DND-41 (cell line): ENCODE measurements around the gene ESF1.

Experiments used
- ATAC-seq: fragments of 200-7000 bp; cut with Tn5 transposase; 3 replicates; pipeline ENCODE4 v1.9.1; 2021; ENCODE audit warnings: low read depth; ENCODE audit not compliant: insufficient read depth
- DNase-seq: peaks from one replicate; pipeline ENCODE4 v3.0.0-alpha.2; 2020
- H2AFZ ChIP-seq: 2 replicates; pipeline ENCODE4 v1.6.0; 2012; ENCODE audit warnings: low read depth, low read length
- H3K27ac ChIP-seq: 2 replicates; pipeline ENCODE4 v1.5.1; 2012; ENCODE audit warnings: low read length, inconsistent platforms
- H3K27me3 ChIP-seq: fragments of 200-600 bp; sonication (generic); 2 replicates; pipeline ENCODE4 v1.6.0; 2012; ENCODE audit warnings: low read length, mild to moderate bottlenecking, inconsistent platforms; ENCODE audit not compliant: insufficient read depth, poor library complexity
- H3K36me3 ChIP-seq: 2 replicates; pipeline ENCODE4 v1.5.1; 2012; ENCODE audit warnings: low read length, inconsistent platforms; ENCODE audit not compliant: insufficient read depth
- H3K4me1 ChIP-seq: 2 replicates; pipeline ENCODE4 v1.5.1; 2012; ENCODE audit warnings: mild to moderate bottlenecking, low read length; ENCODE audit not compliant: insufficient read depth
- H3K4me2 ChIP-seq: 2 replicates; pipeline ENCODE4 v1.6.0; 2012; ENCODE audit warnings: mild to moderate bottlenecking, moderate library complexity, low read length, inconsistent platforms; ENCODE audit not compliant: insufficient read depth
- H3K4me3 ChIP-seq, 2 experiments: fragments of 200-600 bp in 1 of 2; shearing (Covaris generic) in 1 of 2; 2 replicates each; pipeline ENCODE4 v1.5.1; 2012 to 2016; ENCODE audit warnings: inconsistent platforms in 2 of 2, low read length in 2 of 2, mild to moderate bottlenecking in 2 of 2, low read depth in 1 of 2, moderate library complexity in 1 of 2
- H3K79me2 ChIP-seq: 2 replicates; pipeline ENCODE4 v1.6.0; 2012; ENCODE audit warnings: low read length, inconsistent platforms; ENCODE audit not compliant: insufficient read depth
- H3K9ac ChIP-seq: 2 replicates; pipeline ENCODE4 v1.6.0; 2012; ENCODE audit warnings: low read depth, mild to moderate bottlenecking, inconsistent platforms, low read length, moderate library complexity
- H3K9me3 ChIP-seq: 2 replicates; pipeline ENCODE4 v1.5.1; 2012; ENCODE audit warnings: low read length, moderate library complexity, mild to moderate bottlenecking, inconsistent platforms; ENCODE audit not compliant: insufficient read depth, severe bottlenecking
- H4K20me1 ChIP-seq: 2 replicates; pipeline ENCODE4 v1.6.0; 2012; ENCODE audit warnings: low read length; ENCODE audit not compliant: insufficient read depth
- EZH2 ChIP-seq: IDR thresholded peaks from 3 replicates; pipeline ENCODE4 v1.6.1; 2012; ENCODE audit warnings: borderline replicate concordance, low read depth, mild to moderate bottlenecking, moderate library complexity, low read length, inconsistent platforms; ENCODE audit not compliant: severe bottlenecking
- TF ChIP-seq, protein P1 (sequence below): IDR thresholded peaks from 2 replicates; pipeline ENCODE4 v1.5.1; 2012; ENCODE audit warnings: borderline replicate concordance, low read length, moderate library complexity, mild to moderate bottlenecking; ENCODE audit not compliant: poor library complexity, severe bottlenecking; ENCODE audit errors: extremely low read depth

The ESF1 gene

DNA sequence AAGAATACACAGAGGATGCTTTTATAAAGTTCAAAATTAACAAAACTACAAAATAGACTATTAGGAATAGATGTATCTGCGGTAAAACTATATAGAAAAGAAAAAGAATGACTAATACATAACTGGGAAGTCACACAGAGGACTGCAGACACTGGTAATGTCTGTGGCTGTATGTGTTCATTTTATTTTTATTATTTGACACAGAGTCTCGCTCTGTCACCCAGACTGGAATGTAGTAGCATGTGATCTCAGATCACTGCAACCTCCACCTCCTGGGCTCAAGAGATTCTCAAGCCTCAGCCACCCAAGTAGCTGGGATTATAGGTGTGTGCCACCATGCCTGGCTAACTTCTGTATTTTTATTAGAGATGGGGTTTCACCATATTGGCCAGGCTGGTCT, 38.9 kb downstream of the ESF1 start:
- H3K79me2 ChIP-seq: peaks cover 21% of the 10 kb centered on the region
- H3K27me3 ChIP-seq: no peaks in the 10 kb centered on the region
- H3K4me3 ChIP-seq: no peak overlapping the region
- ATAC-seq: no peak
- no peaks in the 10 kb centered on the region for H4K20me1 ChIP-seq
- DNase-seq: no peak
- H3K4me2 ChIP-seq: no peak overlapping the region
- H2AFZ ChIP-seq: no peak overlapping the region
- peaks cover 13% of the 10 kb centered on the region for H3K9me3 ChIP-seq
- no peak overlapping the region for H3K9ac ChIP-seq
- H3K27ac ChIP-seq: no peak overlapping the region
- H3K36me3 ChIP-seq: peaks cover 74% of the 10 kb centered on the region
- no peak for TF ChIP-seq EZH2
- TF ChIP-seq, protein P1, sequence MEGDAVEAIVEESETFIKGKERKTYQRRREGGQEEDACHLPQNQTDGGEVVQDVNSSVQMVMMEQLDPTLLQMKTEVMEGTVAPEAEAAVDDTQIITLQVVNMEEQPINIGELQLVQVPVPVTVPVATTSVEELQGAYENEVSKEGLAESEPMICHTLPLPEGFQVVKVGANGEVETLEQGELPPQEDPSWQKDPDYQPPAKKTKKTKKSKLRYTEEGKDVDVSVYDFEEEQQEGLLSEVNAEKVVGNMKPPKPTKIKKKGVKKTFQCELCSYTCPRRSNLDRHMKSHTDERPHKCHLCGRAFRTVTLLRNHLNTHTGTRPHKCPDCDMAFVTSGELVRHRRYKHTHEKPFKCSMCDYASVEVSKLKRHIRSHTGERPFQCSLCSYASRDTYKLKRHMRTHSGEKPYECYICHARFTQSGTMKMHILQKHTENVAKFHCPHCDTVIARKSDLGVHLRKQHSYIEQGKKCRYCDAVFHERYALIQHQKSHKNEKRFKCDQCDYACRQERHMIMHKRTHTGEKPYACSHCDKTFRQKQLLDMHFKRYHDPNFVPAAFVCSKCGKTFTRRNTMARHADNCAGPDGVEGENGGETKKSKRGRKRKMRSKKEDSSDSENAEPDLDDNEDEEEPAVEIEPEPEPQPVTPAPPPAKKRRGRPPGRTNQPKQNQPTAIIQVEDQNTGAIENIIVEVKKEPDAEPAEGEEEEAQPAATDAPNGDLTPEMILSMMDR: no peak
- no peaks in the 10 kb centered on the region for H3K4me1 ChIP-seq

- no peak overlapping the region for H2AFZ ChIP-seq
- H3K4me1 ChIP-seq: no peaks in the 10 kb centered on the region
- H3K4me2 ChIP-seq: no peak overlapping the region
- H3K79me2 ChIP-seq: peaks cover 23% of the 10 kb centered on the region
- no peak for ATAC-seq
- no peaks in the 10 kb centered on the region for H3K27me3 ChIP-seq
- peaks cover 75% of the 10 kb centered on the region for H3K36me3 ChIP-seq
- H3K4me3 ChIP-seq: no peak overlapping the region
- H3K9me3 ChIP-seq: peaks cover 20% of the 10 kb centered on the region
- H4K20me1 ChIP-seq: no peaks in the 10 kb centered on the region
- no peak for DNase-seq
- H3K9ac ChIP-seq: no peak overlapping the region
- TF ChIP-seq EZH2: no peak
- TF ChIP-seq, protein P1: no peak
- H3K27ac ChIP-seq: peak overlapping the region; percentile 11; the same call in 1 of the 2 replicates
These were observed 40.4 kb downstream of the ESF1 start for GRCh38 chr20:13744352-13744751.

- no peak for TF ChIP-seq EZH2
- TF ChIP-seq, protein P1: no peak
- no peak for ATAC-seq
These were observed 42.8 kb downstream of the ESF1 start for GRCh38 chr20:13741879-13742278.

More at GRCh38 chr20:13741879-13742278, 42.8 kb downstream of the ESF1 start:
- no peak overlapping the region for H2AFZ ChIP-seq
- H4K20me1 ChIP-seq: no peaks in the 10 kb centered on the region
- no peak overlapping the region for H3K27ac ChIP-seq
- H3K4me2 ChIP-seq: no peak overlapping the region
- H3K36me3 ChIP-seq: peaks cover 83% of the 10 kb centered on the region
- peaks cover 20% of the 10 kb centered on the region for H3K9me3 ChIP-seq
- no peaks in the 10 kb centered on the region; the same call in 1 of the 2 replicates for H3K4me1 ChIP-seq
- no peak for DNase-seq
- no peaks in the 10 kb centered on the region for H3K27me3 ChIP-seq
- H3K4me3 ChIP-seq: no peak overlapping the region
- H3K9ac ChIP-seq: no peak overlapping the region
- H3K79me2 ChIP-seq: peaks cover 35% of the 10 kb centered on the region
